NCI-H187 treated with DMSO at 0.1 percent for 48 hours (cell line): Measurements from ENCODE around the gene TEX12.

Experiments used
- DNase-seq: peaks from one replicate; lab custom pipeline; 2025; lab: John Stamatoyannopoulos, UW

The TEX12 gene

DNA sequence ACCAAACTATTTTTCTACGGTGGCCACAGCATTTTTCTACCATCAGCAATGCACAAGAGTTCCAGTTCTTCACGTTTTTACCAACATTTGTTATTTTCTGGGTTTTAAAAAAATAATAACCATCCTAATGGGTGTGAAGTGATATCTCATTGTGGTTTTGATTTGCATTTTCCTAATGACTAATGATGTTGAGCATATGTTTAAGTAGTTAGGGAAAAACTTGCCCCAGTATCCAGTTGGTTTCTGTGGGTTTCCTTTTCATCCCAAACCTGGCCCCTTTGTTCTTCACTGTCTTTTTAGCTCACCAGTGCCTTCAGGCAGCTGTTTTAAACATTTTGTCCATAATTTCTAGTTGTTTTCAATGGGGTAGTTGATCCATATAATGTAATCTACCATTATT, 44.4 kb downstream of the TEX12 start:
- no peak for DNase-seq

DNA sequence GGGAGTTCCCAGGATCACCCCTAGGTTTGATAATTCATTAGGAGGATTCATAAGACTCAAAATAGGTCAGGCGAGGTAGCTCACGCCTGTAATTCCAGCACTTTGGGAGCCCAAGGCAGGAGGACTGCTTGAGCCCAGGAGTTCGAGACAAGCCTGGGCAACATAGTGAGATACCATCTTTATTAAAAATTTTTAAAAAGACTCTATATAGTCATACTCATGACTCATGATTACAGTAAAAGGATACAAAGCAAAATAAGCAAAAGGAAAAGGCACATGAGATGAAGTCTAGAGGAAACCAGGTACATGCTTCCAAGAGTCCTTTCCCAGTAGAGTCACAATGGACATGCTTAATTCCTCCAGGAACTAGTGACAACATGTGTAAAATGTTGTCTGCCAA, 45.1 kb downstream of the TEX12 start:
- DNase-seq, result no peak

DNA sequence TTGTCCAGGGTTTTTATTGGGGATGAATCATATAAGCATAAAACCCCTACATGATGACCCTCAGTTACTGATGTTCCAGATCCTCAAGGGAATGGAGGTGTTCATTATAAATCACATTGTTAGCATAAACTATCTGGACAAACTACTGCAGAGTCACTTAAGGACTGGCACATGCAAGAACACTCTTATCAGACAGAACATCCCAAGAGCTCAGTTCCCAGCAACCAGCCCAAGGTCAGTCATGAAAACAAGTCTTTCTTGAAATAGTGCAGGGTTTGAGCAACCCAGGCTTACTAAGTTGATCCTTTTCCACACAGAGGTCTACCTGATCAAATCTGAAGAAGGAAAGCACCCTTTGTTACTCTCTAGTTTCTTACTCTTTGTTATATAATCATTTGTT, 45.5 kb downstream of the TEX12 start:
- no peak for DNase-seq

DNA sequence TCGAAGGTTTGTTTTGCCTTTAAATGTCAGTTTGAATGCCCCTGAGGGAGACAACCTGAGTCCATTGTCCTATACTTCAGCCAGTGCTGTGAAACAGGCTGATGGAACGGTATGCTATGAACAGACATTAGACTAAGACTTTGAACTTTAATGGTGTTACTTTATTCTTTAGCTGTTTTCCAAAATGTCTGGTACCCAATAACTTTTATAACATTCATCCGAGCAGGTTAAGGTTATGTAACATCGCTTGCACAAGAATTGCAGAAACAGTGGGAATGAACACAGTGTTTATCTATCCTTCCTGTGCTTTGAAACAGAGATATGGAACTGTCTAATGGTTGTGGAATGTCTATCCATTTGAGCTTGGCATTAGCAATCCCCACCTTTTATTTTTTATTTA, 46.6 kb downstream of the TEX12 start:
- DNase-seq, result no peak

DNA sequence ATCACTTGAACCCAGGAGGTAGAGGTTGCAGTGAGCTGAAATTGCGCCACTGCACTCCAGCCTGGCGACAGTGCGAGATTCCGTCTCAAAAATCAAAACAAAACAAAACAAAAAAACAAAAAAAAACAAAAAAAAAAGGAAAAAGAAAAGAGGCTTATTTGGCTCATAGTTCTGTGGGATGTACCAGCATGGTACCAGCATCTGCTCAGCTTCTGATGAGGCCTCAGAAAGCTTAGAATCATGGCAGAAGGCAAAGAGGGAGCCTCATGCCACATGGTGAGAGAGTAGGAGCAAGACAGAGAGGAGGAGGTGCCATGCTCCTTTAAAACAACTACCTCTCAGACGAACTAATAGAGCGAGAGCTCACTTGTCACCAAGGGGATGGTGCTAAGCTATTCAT, 48.4 kb downstream of the TEX12 start:
- no peak for DNase-seq

DNA sequence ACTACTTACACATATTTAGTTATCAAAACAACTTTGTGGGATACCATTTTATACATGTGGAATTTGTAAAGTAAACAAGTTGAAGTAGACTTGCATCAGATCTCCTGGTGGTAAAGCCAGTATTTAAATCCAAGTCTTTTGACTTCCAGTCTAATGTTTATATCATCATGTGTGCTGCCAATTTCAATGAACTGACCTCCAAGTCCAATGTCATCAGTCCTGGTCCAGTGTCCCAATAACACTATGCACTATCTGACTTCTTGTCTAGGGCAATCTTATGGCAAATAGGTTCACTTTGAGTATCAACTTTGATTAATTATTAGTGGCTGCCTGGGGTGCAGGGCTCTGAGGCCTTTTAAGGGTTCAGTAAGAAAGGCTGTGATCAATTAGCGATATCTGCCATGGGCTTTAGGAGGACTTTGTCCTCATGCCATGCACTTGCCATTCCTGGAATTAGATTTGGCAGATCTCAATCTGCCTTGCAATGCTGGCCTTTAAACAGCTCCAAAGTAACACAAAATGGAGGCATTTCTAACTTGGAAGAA, 49.5 kb downstream of the TEX12 start:
- DNase-seq, result no peak

DNA sequence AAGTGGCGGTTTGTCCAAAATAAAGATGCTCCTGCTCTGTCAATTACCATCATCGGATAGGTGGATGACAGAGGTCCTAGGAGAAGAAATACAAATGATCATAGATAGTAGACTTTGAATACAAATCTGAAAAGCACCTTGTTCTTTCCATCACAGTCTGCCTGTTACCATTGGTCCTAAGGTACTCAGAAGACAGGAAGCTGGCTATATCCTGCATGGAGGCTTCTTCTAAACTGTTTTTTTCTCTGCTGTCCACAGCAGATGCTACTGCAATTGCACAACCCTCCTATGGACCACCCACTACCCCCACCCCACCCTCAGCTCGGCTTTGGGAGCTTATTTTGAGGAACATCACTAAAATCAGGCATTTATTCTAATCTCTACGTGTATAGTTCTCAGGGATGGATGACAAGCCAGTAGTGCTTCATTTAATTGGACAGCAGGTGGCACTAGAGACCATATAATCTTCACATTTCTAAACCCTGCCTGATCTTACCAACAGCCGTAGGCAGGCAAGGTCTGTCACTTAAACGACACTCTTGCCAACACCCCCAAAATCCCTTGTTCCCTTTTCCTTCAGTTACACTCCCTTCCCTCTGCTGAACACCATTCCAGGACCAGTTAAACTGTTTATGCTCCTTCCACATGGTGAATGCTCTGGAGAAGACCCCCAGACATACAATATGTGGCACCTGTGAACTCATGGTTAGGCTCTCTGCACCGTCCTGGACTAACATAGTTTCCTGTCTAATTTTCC, 52.5 kb downstream of the TEX12 start:
- no peak for DNase-seq

DNA sequence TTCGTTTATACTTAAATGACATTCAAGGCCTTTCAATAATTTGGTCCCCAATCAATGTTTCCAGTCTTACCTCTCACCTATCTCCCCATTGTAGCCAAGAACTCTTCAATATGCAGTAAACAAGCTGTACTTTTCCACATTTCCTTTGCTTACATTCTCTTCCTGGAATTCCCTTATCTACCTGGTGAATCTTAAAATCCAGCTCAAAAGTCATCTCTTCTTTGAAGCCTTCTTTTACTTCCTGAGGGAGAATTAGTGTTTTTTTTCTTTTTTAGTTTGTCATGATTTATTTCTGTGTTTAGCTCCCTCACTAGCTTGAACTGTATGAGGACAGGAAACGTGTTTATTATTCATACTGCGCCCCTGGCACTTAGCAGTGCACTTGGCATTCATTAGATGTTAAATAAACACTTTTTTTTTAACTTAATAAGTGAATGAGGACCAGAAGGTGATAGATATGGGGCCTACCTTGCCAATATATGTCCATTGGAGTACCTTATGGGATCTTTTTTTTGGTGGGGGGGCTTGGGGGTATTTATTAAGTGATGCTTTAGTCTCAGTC, 54.2 kb downstream of the TEX12 start:
- no peak for DNase-seq
